PC-3 (cell line): ENCODE measurements around the gene CGA. TPM values are rescaled to one million over a fixed set of nuclear protein-coding genes. Genes with fewer than 3 reads are reported as not detected.

Experiments used
- ATAC-seq: fragments of 200-7000 bp; cut with Tn5 transposase; 2 replicates; pipeline ENCODE4 v1.9.1; 2020; ENCODE audit warnings: mild to moderate bottlenecking, moderate library complexity
- BruUV-seq: library from RNA; stranded (reverse); fragments of 400-500 nt; replicated peaks from 2 replicates; lab custom pipeline; 2021; lab: Mats Ljungman, UMichigan
- CTCF ChIA-PET: fragments of 300-600 bp; sonication (Branson Sonifier 250); formaldehyde crosslinking; loops from one replicate; lab custom pipeline; 2022; ENCODE audit warnings: antibody characterized with exemption; lab: Charles Lee
- POLR2A ChIA-PET: fragments of 300-600 bp; sonication (Branson Sonifier 250); formaldehyde crosslinking; loops from one replicate; lab custom pipeline; 2022; ENCODE audit warnings: antibody characterized with exemption; ENCODE audit not compliant: unreplicated experiment; lab: Charles Lee
- DNase-seq: peaks from one replicate; pipeline ENCODE4 v3.0.0-alpha.2; 2015
- H2AFZ ChIP-seq: fragments of 300-600 bp; sonication (generic); 2 replicates; pipeline ENCODE4 v1.6.0; 2016; ENCODE audit warnings: antibody characterized with exemption, low read length
- H3F3A ChIP-seq: fragments of 300-600 bp; sonication (generic); one replicate; pipeline ENCODE4 v1.6.0; 2017; ENCODE audit warnings: antibody characterized with exemption, low read length, control low read depth, mild to moderate bottlenecking; ENCODE audit not compliant: unreplicated experiment
- H3K27ac ChIP-seq: fragments of 300-600 bp; sonication (generic); 2 replicates; pipeline ENCODE4 v1.5.1; 2016; ENCODE audit warnings: mild to moderate bottlenecking, low read length
- H3K27me3 ChIP-seq: fragments of 300-600 bp; sonication (generic); 2 replicates; pipeline ENCODE4 v1.6.1; 2016; ENCODE audit warnings: low read length, mixed read lengths
- H3K36me3 ChIP-seq: fragments of 300-600 bp; sonication (generic); 2 replicates; pipeline ENCODE4 v1.6.1; 2016; ENCODE audit warnings: low read depth, mixed run types, low read length, mixed read lengths
- H3K4me1 ChIP-seq: fragments of 300-600 bp; sonication (generic); 2 replicates; pipeline ENCODE4 v1.5.1; 2016; ENCODE audit warnings: low read length; ENCODE audit not compliant: insufficient read depth
- H3K4me2 ChIP-seq: fragments of 300-600 bp; sonication (generic); 2 replicates; pipeline ENCODE4 v1.6.0; 2016; ENCODE audit warnings: low read length
- H3K4me3 ChIP-seq: fragments of 300-600 bp; sonication (generic); 2 replicates; pipeline ENCODE4 v1.5.1; 2016; ENCODE audit warnings: mild to moderate bottlenecking, low read length, mixed read lengths
- H3K79me2 ChIP-seq: fragments of 300-600 bp; sonication (generic); 2 replicates; pipeline ENCODE4 v1.6.1; 2017; ENCODE audit warnings: low read length, mixed read lengths
- H3K9ac ChIP-seq: fragments of 300-600 bp; sonication (generic); 2 replicates; pipeline ENCODE4 v1.6.0; 2016; ENCODE audit warnings: mild to moderate bottlenecking, low read length
- H3K9me2 ChIP-seq: fragments of 300-600 bp; sonication (generic); replicated peaks from 2 replicates; pipeline ENCODE4 v1.6.1; 2016; ENCODE audit warnings: mixed run types, low read length, mixed read lengths
- H3K9me3 ChIP-seq: fragments of 300-600 bp; sonication (generic); 2 replicates; pipeline ENCODE4 v1.6.1; 2016; ENCODE audit warnings: low read length, mixed read lengths
- H4K20me1 ChIP-seq: fragments of 300-600 bp; sonication (generic); 2 replicates; pipeline ENCODE4 v1.6.1; 2016; ENCODE audit warnings: low read length, mixed read lengths
- CTCF ChIP-seq: fragments of 300-600 bp; sonication (generic); conservative IDR thresholded peaks from 2 replicates; pipeline ENCODE4 v1.5.1; 2017; ENCODE audit warnings: antibody characterized with exemption, low read depth, mild to moderate bottlenecking, low read length
- EZH2 ChIP-seq: fragments of 300-600 bp; sonication (generic); IDR thresholded peaks from one replicate; pipeline ENCODE4 v1.6.1; 2017; ENCODE audit warnings: antibody characterized with exemption, mild to moderate bottlenecking, low read length; ENCODE audit not compliant: unreplicated experiment
- EZH2phosphoT487 ChIP-seq: fragments of 300-600 bp; sonication (generic); IDR thresholded peaks from 2 replicates; pipeline ENCODE4 v1.6.1; 2018; ENCODE audit warnings: mild to moderate bottlenecking, antibody characterized with exemption, low read length, borderline replicate concordance
- intact Hi-C: fragments of 100-400 bp; cut with micrococcal nuclease; formaldehyde crosslinking; loops from 2 replicates; pipeline ENCODE4 v1.9.0; 2023
- total RNA-seq: library from RNA; depleted of rRNA; stranded (reverse); fragments of >200 nt; gene quantifications from 2 replicates; pipeline ENCODE4 v1.2.3, GENCODE V29; 2014

CGA gene
- total RNA-seq, 1 experiment from 2014 or later: not detected

DNA sequence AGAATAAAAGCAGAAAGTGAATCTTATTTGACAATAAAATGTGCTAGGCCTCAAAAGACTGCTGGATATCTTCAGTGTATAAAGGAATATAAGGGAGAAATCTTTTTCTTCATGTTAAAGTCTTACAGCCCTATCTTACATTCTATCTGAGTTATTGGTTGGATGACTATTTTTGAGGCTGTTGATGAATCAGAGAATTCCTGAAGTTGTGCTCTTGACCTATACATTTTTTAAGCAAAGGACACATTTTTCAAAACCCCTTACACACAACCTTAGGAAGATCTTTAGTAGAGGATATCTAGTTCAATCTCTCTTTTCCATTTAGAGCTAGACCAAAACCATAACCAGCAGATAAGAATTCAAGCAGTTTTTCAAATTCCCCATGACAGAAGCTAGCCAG, 10.9 kb upstream of the CGA start:
- CTCF ChIA-PET: no interaction called here
- no peak overlapping the region for H2AFZ ChIP-seq

GRCh38 chr6:87104667-87105066, 9.8 kb upstream of the CGA start:
- Histone ChIP-seq H3K27ac (no peak overlapping the region), H3K36me3 (no peaks in the 10 kb centered on the region), H3K9ac (no peak overlapping the region), H4K20me1 (no peaks in the 10 kb centered on the region), H3K9me2 (no peaks in the 10 kb centered on the region), H3K4me1 (no peaks in the 10 kb centered on the region), H3K79me2 (no peaks in the 10 kb centered on the region), H3K9me3 (no peaks in the 10 kb centered on the region), H3K4me2 (no peak overlapping the region), H3K4me3 (no peak overlapping the region), H2AFZ (no peak overlapping the region), H3F3A (no peaks in the 10 kb centered on the region), H3K27me3 (peaks cover 8% of the 10 kb centered on the region; the same call in 1 of the 2 replicates)
- no TSS peak for BruUV-seq
- CTCF ChIA-PET: no interaction called here
- intact Hi-C loops: no loop called here
- no peak for DNase-seq
- no peak for TF ChIP-seq EZH2phosphoT487
- no peak for TF ChIP-seq CTCF
- no peak for TF ChIP-seq EZH2
- ATAC-seq: no peak
- POLR2A ChIA-PET: no interaction called here

More for the DNA sequence above, 10.9 kb upstream of the CGA start:
- Histone ChIP-seq H3K36me3 (no peaks in the 10 kb centered on the region), H3F3A (no peaks in the 10 kb centered on the region), H3K27ac (no peak overlapping the region), H4K20me1 (no peaks in the 10 kb centered on the region), H3K27me3 (no peaks in the 10 kb centered on the region; the same call in 1 of the 2 replicates), H3K9me3 (no peaks in the 10 kb centered on the region), H3K4me3 (no peak overlapping the region), H3K4me2 (no peak overlapping the region), H3K9ac (no peak overlapping the region), H3K4me1 (no peaks in the 10 kb centered on the region), H3K9me2 (no peaks in the 10 kb centered on the region), H3K79me2 (no peaks in the 10 kb centered on the region)
- ATAC-seq: no peak
- TF ChIP-seq EZH2: no peak
- no peak for TF ChIP-seq CTCF
- no peak for TF ChIP-seq EZH2phosphoT487
- POLR2A ChIA-PET: no interaction called here
- DNase-seq: no peak
- intact Hi-C loops: no loop called here
- BruUV-seq: no TSS peak

DNA sequence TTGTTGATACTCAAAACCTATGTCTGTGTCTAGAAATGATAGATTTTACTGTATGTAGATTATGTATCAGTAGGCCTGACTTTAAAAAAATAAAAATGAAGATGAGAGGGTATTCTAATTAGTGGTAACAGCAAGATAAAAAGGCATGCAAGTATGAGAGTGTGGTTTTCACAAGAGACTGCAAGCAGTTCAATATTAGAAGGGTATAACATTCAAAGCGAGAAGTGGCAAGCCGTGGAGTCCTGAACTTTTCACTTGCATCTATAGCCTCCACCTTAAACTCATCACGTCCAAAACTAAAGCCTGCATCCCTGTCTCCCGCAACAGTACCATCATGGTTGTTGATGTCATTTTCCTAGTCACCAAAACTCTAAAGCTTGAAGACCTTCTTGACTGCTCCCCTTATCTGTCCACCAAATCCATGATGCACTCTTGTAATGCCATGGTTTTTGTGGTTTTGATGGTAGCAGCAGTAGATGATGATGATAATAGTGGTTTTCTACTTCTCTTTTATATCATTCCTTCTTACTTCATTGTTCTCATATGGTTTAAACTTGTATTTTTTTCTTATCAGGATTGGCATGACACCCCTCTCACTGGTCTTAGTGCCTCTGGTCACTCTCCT, 9.2 kb upstream of the CGA start:
- ChIA-PET CTCF (no interaction called here), POLR2A (no interaction called here)
- Histone ChIP-seq H3K4me2 (no peak overlapping the region), H3K9me2 (no peaks in the 10 kb centered on the region), H4K20me1 (no peaks in the 10 kb centered on the region), H3K27me3 (peaks cover 14% of the 10 kb centered on the region; the same call in 1 of the 2 replicates), H3K27ac (no peak overlapping the region), H3K4me3 (no peak overlapping the region), H3K9ac (no peak overlapping the region), H2AFZ (no peak overlapping the region), H3F3A (no peaks in the 10 kb centered on the region), H3K9me3 (no peaks in the 10 kb centered on the region), H3K79me2 (no peaks in the 10 kb centered on the region), H3K4me1 (no peaks in the 10 kb centered on the region), H3K36me3 (no peaks in the 10 kb centered on the region)
- no peak for DNase-seq
- TF ChIP-seq EZH2phosphoT487: no peak
- no peak for TF ChIP-seq EZH2
- TF ChIP-seq CTCF: no peak
- intact Hi-C loops: no loop called here
- ATAC-seq: no peak
- BruUV-seq: no TSS peak
